Breast epithelium (tissue), 3 donors: ENCODE measurements around the gene OR10T2.
"Not testable (repeated sequence)": the region's sequence is repeated elsewhere in the genome, so short reads cannot be mapped to it uniquely, and the experiment has no call there.

Source experiments
- CTCF ChIP-seq, 3 donors: fragments of 450-650 bp; IDR thresholded peaks; one replicate each; pipeline ENCODE4 v1.5.1; 2016 to 2017; ENCODE audit warnings: antibody characterized with exemption in 3 of 3, mild to moderate bottlenecking in 3 of 3, moderate library complexity in 3 of 3
- POLR2A ChIP-seq: fragments of 450-650 bp; IDR thresholded peaks from one replicate; pipeline ENCODE4 v1.6.1; 2016; ENCODE audit warnings: antibody characterized with exemption, mild to moderate bottlenecking, moderate library complexity

GRCh38 chr1:158430163-158430562 lies 30.9 kb upstream of the OR10T2 start:
- TF ChIP-seq POLR2A; CTCF (IDR thresholded peaks at IDR 0.05): not testable (repeated sequence)
